Mesenchymal stem cell (in vitro differentiated cells and primary cell): Measurements from ENCODE around the gene ABT1. TPM values are rescaled to one million over a fixed set of nuclear protein-coding genes. Genes with fewer than 3 reads are reported as not detected.
"Not testable (repeated sequence)": the region's sequence is repeated elsewhere in the genome, so short reads cannot be mapped to it uniquely, and the experiment has no call there.

ENCODE experiments used
- DNase-seq: peaks from one replicate; pipeline ENCODE4 v3.0.0-alpha.2; 2013
- H2AFZ ChIP-seq: one replicate; pipeline ENCODE4 v1.6.1; 2013; ENCODE audit warnings: low read depth, mild to moderate bottlenecking, control low read depth, inconsistent platforms, low read length, moderate library complexity
- H2AK5ac ChIP-seq: 2 replicates; pipeline ENCODE4 v1.6.1; 2013; ENCODE audit warnings: low read length, moderate library complexity, mild to moderate bottlenecking, inconsistent platforms; ENCODE audit not compliant: severe bottlenecking
- H2BK120ac ChIP-seq: one replicate; pipeline ENCODE4 v1.6.1; 2013; ENCODE audit warnings: low read depth, mild to moderate bottlenecking, inconsistent platforms, low read length, moderate library complexity
- H2BK12ac ChIP-seq, 2 experiments: one replicate each; pipeline ENCODE4 v1.6.1; 2013; ENCODE audit warnings: inconsistent platforms in 2 of 2, low read length in 2 of 2, mild to moderate bottlenecking in 2 of 2, moderate library complexity in 2 of 2, control low read depth in 1 of 2
- H2BK15ac ChIP-seq: one replicate; pipeline ENCODE4 v1.6.1; 2013; ENCODE audit warnings: mild to moderate bottlenecking, low read depth, inconsistent platforms; ENCODE audit not compliant: poor library complexity, severe bottlenecking
- H2BK5ac ChIP-seq: 2 replicates; pipeline ENCODE4 v1.6.1; 2013; ENCODE audit warnings: low read depth, mild to moderate bottlenecking, low read length, control low read depth, inconsistent platforms; ENCODE audit not compliant: poor library complexity, severe bottlenecking
- H3K14ac ChIP-seq, 2 experiments: one replicate each; pipeline ENCODE4 v1.6.1; 2013; ENCODE audit warnings: inconsistent platforms in 2 of 2, low read length in 2 of 2, control low read depth in 1 of 2, mild to moderate bottlenecking in 1 of 2, moderate library complexity in 1 of 2
- H3K18ac ChIP-seq, 2 experiments: one replicate each; pipeline ENCODE4 v1.6.1; 2013; ENCODE audit warnings: inconsistent platforms in 2 of 2, low read length in 2 of 2, control low read depth in 1 of 2, low read depth in 1 of 2, mild to moderate bottlenecking in 1 of 2
- H3K23ac ChIP-seq, 2 experiments: one replicate each; pipeline ENCODE4 v1.6.1; 2013; ENCODE audit warnings: inconsistent platforms in 2 of 2, low read length in 2 of 2, mild to moderate bottlenecking in 2 of 2, moderate library complexity in 2 of 2, control low read depth in 1 of 2
- H3K27ac ChIP-seq: 2 replicates; pipeline ENCODE4 v1.5.1; 2013; ENCODE audit warnings: mild to moderate bottlenecking, moderate library complexity, low read length, control low read depth, inconsistent platforms; ENCODE audit not compliant: poor library complexity, severe bottlenecking
- H3K27me3 ChIP-seq, 2 experiments: 2 replicates each; pipeline versions ENCODE4 v1.6.1 to v1.7.0; 2013; ENCODE audit warnings: low read length in 2 of 2, mild to moderate bottlenecking in 2 of 2, moderate library complexity in 2 of 2, control low read depth in 1 of 2, inconsistent platforms in 1 of 2; ENCODE audit not compliant: control insufficient read depth in 1 of 2, insufficient read depth in 1 of 2
- H3K36me3 ChIP-seq, 2 experiments: 2 replicates each; pipeline versions ENCODE4 v1.6.1 to v1.7.0; 2013; ENCODE audit warnings: low read length in 2 of 2, control low read depth in 1 of 2, inconsistent platforms in 1 of 2, low read depth in 1 of 2, mild to moderate bottlenecking in 1 of 2; ENCODE audit not compliant: insufficient read depth in 2 of 2, control insufficient read depth in 1 of 2
- H3K4ac ChIP-seq, 2 experiments: one replicate each; pipeline ENCODE4 v1.6.1; 2013; ENCODE audit warnings: inconsistent platforms in 2 of 2, low read length in 2 of 2, mild to moderate bottlenecking in 2 of 2, moderate library complexity in 2 of 2, control low read depth in 1 of 2, low read depth in 1 of 2
- H3K4me1 ChIP-seq: 2 replicates; pipeline ENCODE4 v1.6.1; 2013; ENCODE audit warnings: low read depth, low read length, control low read depth; ENCODE audit not compliant: control insufficient read depth, insufficient read depth
- H3K4me2 ChIP-seq: 2 replicates; pipeline ENCODE4 v1.6.1; 2013; ENCODE audit warnings: low read length, mild to moderate bottlenecking, inconsistent platforms; ENCODE audit not compliant: poor library complexity, severe bottlenecking
- H3K4me3 ChIP-seq, 2 experiments: 2 replicates each; pipeline versions ENCODE4 v1.5.1 to v1.7.0; 2013; ENCODE audit warnings: low read length in 2 of 2, mild to moderate bottlenecking in 2 of 2, control low read depth in 1 of 2, low read depth in 1 of 2; ENCODE audit not compliant: insufficient read depth in 1 of 2
- H3K79me1 ChIP-seq: replicated peaks from 2 replicates; pipeline ENCODE4 v1.6.1; 2013; ENCODE audit warnings: mild to moderate bottlenecking, control low read depth, low read length, inconsistent platforms; ENCODE audit not compliant: poor library complexity, severe bottlenecking
- H3K9ac ChIP-seq: 2 replicates; pipeline ENCODE4 v1.7.0; 2013; ENCODE audit warnings: mild to moderate bottlenecking, low read length, moderate library complexity
- H3K9me3 ChIP-seq: 2 replicates; pipeline ENCODE4 v1.7.0; 2013; ENCODE audit warnings: mild to moderate bottlenecking, low read length; ENCODE audit not compliant: control insufficient read depth
- H4K8ac ChIP-seq: one replicate; pipeline ENCODE4 v1.6.1; 2013; ENCODE audit warnings: inconsistent platforms, mild to moderate bottlenecking, low read length, moderate library complexity
- H4K91ac ChIP-seq: one replicate; pipeline ENCODE4 v1.6.1; 2013; ENCODE audit warnings: mild to moderate bottlenecking, low read length, inconsistent platforms
- WGBS: methylation state at CpG from one replicate; pipeline ENCODE4 v1.1.7; 2013; ENCODE audit warnings: mixed read lengths; 5-methylcytosine and 5-hydroxymethylcytosine counted together
- polyA plus RNA-seq, 2 experiments: library from polyadenylated mRNA; stranded (reverse); fragments of 200-250 nt; gene quantifications; one replicate each; pipeline ENCODE4 v1.2.3, GENCODE V29; 2013

ABT1 gene
- polyA plus RNA-seq (2013, experiment 1 of 2): 15.1 TPM
- 15.5 TPM for polyA plus RNA-seq (2013, experiment 2 of 2)

DNA sequence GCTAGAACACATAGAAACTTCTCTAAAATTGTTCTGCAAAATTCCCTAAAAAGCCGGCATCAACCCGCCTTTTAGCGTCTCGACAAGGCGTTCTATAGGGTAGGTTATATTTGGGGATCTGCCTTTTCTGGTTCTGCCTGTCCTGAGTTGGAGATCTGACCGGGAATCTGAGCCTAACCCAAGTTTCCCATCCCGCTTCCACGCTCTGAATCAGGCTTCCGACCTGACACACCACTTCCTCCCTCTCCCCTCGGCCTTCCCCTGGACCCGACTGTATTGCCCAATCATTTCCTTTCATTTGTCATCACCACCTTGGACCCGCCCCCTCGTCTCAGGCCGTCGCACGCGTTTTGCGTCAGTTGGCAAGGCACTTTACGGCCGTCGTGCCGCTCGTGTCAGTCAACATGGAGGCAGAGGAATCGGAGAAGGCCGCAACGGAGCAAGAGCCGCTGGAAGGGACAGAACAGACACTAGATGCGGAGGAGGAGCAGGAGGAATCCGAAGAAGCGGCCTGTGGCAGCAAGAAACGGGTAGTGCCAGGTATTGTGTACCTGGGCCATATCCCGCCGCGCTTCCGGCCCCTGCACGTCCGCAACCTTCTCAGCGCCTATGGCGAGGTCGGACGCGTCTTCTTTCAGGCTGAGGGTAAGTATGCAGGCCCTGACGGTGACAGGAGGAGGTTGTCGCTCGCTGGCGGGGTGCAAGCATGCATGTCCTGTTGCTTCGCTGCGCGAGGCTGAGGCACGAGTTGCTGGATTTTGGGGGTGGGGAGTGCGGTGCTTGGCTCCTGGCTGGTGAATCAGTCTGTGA, at the start of gene ABT1:
ABT1 (plus strand) TSS at position 375 of the 810 bp plus-strand sequence; CDS start at position 405, 30 bp downstream.
- under 1% methylated on average over 46 of the region's 51 CpGs for WGBS
- Histone ChIP-seq H3K4me2 (peak within 1 kb of the TSS; percentile 97), H3K18ac (peak within 1 kb of the TSS; percentile 78 to 94), H4K91ac (peak within 1 kb of the TSS; percentile 83), H3K4ac (peak within 1 kb of the TSS; percentile 49 to 92), H3K27ac (peak within 1 kb of the TSS; percentile 75), H3K27me3 (peaks cover 4 to 6% of the 10 kb centered on the region in 2 experiments), H3K23ac (peak within 1 kb of the TSS in 1 of 2 experiments; percentile 67), H2BK12ac (no peak within 1 kb of the TSS), H3K4me1 (peaks cover 7% of the 10 kb centered on the region), H4K8ac (peak within 1 kb of the TSS; percentile 94), H3K14ac (peak within 1 kb of the TSS in 1 of 2 experiments; percentile 85), H2BK15ac (no peak within 1 kb of the TSS), H3K9me3 (no peaks in the 10 kb centered on the region), H2BK120ac (no peak within 1 kb of the TSS), H3K9ac (peak within 1 kb of the TSS; percentile 94), H2BK5ac (no peak within 1 kb of the TSS), H2AK5ac (no peak within 1 kb of the TSS), H3K36me3 (peaks cover 15 to 25% of the 10 kb centered on the region in 2 experiments), H3K4me3 (peak within 1 kb of the TSS; percentile 91 to 95), H3K79me1 (peaks cover 12% of the 10 kb centered on the region), H2AFZ (peak within 1 kb of the TSS; percentile 92)
- peak; percentile 99 for DNase-seq

GRCh38 chr6:26547363-26547762, 49.4 kb upstream of the ABT1 start:
- not testable (repeated sequence) for H4K91ac ChIP-seq, H2AK5ac ChIP-seq, DNase-seq, H2AFZ ChIP-seq, H3K79me1 ChIP-seq, H2BK15ac ChIP-seq, H3K4me3 ChIP-seq, H3K4me2 ChIP-seq, H3K4ac ChIP-seq, H3K27me3 ChIP-seq, H4K8ac ChIP-seq, H3K9me3 ChIP-seq, H3K23ac ChIP-seq, H3K4me1 ChIP-seq, H2BK120ac ChIP-seq, H3K18ac ChIP-seq, H3K27ac ChIP-seq, H2BK5ac ChIP-seq, H3K14ac ChIP-seq, H3K9ac ChIP-seq, H2BK12ac ChIP-seq
- peaks cover 13 to 42% of the 10 kb centered on the region in 2 experiments for H3K36me3 ChIP-seq
- 98% methylated on average over 14 of the region's 18 CpGs for WGBS

DNA sequence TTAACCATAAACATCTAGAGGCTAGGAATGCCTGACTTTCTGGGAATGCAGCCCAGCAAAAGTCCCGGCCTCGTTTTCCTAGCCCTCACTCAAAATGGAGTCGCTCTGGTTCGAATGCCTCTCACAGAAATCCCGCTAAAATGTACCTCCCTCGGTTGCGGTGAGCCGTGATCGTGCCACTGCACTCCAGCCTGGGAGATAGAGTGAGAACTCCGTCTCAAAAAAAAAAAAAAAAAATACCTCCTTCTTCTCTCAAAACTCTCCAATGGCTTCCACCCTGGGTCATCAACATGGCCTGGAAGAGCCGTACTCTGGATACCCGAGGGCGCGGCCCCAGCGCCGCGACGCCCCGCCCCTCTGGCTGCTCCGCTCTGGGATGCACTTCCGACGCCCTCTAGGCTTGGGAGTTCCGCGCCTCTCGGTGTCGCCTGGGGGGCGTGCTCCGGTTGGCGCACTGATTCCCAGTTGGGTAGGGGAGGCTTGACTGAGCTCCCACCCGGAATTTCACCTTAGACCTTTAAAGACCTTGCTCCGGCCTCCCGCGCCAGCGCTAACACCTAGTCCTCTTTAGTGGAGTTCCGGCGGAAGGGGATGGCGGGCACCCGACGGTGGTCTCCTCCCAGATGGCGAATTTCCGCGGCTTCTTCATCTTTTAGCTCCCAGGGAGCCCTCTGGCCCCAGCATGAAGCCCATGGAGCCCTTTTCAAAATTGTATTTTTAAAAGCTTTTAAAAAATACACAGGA, 46.3 kb upstream of the ABT1 start:
- H3K4ac ChIP-seq: no peak overlapping the region
- H3K23ac ChIP-seq: no peak overlapping the region
- no peaks in the 10 kb centered on the region for H3K27me3 ChIP-seq
- H2BK12ac ChIP-seq: no peak overlapping the region
- H2AK5ac ChIP-seq: no peak overlapping the region
- H3K9me3 ChIP-seq: no peaks in the 10 kb centered on the region
- 20% methylated on average over 30 of the region's 42 CpGs for WGBS
- no peak overlapping the region for H3K14ac ChIP-seq
- H3K4me3 ChIP-seq: peak overlapping the region; percentile 50 to 81
- H4K91ac ChIP-seq: no peak overlapping the region
- peak overlapping the region; percentile 20 for H4K8ac ChIP-seq
- peak overlapping the region; percentile 1 for H2BK15ac ChIP-seq
- no peaks in the 10 kb centered on the region for H3K4me1 ChIP-seq
- H3K18ac ChIP-seq: peak overlapping the region in 1 of 2 experiments; percentile 4
- no peak overlapping the region for H2BK120ac ChIP-seq
- no peak overlapping the region for H3K27ac ChIP-seq
- H3K9ac ChIP-seq: peak overlapping the region; percentile 78
- no peak overlapping the region for H2BK5ac ChIP-seq
- peak overlapping the region; percentile 60 for H3K4me2 ChIP-seq
- no peak overlapping the region for H2AFZ ChIP-seq
- peaks cover 8 to 16% of the 10 kb centered on the region in 2 experiments for H3K36me3 ChIP-seq
- peak; percentile 61 for DNase-seq
- H3K79me1 ChIP-seq: peaks cover 4% of the 10 kb centered on the region

DNA sequence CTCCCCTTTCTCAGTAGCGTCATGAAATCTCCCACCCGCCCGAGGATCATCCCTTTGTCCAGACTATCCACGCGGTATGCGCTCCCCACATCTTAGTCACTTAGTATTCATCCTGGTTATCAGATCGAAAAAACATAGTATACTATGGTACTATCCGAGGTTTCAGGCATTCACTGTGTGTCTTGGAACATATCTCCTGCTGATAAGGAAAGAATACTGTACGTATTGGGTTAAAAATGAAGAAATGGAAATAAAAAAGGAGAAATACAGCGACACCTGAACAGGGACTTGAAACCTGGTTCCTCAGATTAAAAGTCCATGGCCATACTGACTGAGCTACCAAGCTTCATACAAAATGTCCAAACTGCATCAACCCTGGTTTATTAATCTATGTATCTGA, 44.5 kb upstream of the ABT1 start:
- no peaks in the 10 kb centered on the region for H3K9me3 ChIP-seq
- 92% methylated on average over 9 of the region's 10 CpGs for WGBS
- H3K23ac ChIP-seq: no peak overlapping the region
- no peak overlapping the region for H3K9ac ChIP-seq
- no peaks in the 10 kb centered on the region for H3K27me3 ChIP-seq
- H3K18ac ChIP-seq: no peak overlapping the region
- no peak overlapping the region for H4K91ac ChIP-seq
- no peak for DNase-seq
- no peak overlapping the region for H3K27ac ChIP-seq
- H3K4me1 ChIP-seq: peaks cover 2% of the 10 kb centered on the region
- no peak overlapping the region for H2BK12ac ChIP-seq
- no peak overlapping the region for H2BK120ac ChIP-seq
- no peak overlapping the region for H4K8ac ChIP-seq
- H2AK5ac ChIP-seq: no peak overlapping the region
- peak overlapping the region in 1 of 2 experiments; percentile 76 for H3K4me3 ChIP-seq
- H3K4me2 ChIP-seq: no peak overlapping the region
- H3K4ac ChIP-seq: no peak overlapping the region
- peaks cover 0 to 3% of the 10 kb centered on the region in 2 experiments for H3K36me3 ChIP-seq
- H3K14ac ChIP-seq: no peak overlapping the region
- H2BK15ac ChIP-seq: no peak overlapping the region
- H2BK5ac ChIP-seq: no peak overlapping the region
- H2AFZ ChIP-seq: no peak overlapping the region
- no peaks in the 10 kb centered on the region for H3K79me1 ChIP-seq
